CD14-positive monocyte (primary cell): ENCODE measurements around the gene ARMC10. TPM values are rescaled to one million over a fixed set of nuclear protein-coding genes. Genes with fewer than 3 reads are reported as not detected.

Source experiments
- DNase-seq, 3 donors: peaks; one replicate each; pipeline ENCODE4 v3.0.0-alpha.2; 2011 to 2022
- H2AFZ ChIP-seq: 2 replicates; pipeline ENCODE4 v1.6.0; 2012; ENCODE audit warnings: mild to moderate bottlenecking, low read depth, low read length, inconsistent platforms; ENCODE audit not compliant: insufficient read depth, poor library complexity, severe bottlenecking
- H3K27ac ChIP-seq, 2 donors: 1 replicate in 1 of 2; 2 replicates in 1 of 2; pipeline ENCODE4 v1.5.1; 2012 to 2013; ENCODE audit warnings: low read length in 2 of 2, control low read depth in 1 of 2, inconsistent platforms in 1 of 2, low read depth in 1 of 2, mild to moderate bottlenecking in 1 of 2
- H3K27me3 ChIP-seq, 2 donors: one replicate each; pipeline versions ENCODE4 v1.6.0 to v1.6.1; 2011 to 2013; ENCODE audit warnings: low read length in 2 of 2; ENCODE audit not compliant: control insufficient read depth in 2 of 2, insufficient read depth in 2 of 2
- H3K36me3 ChIP-seq, 2 donors: replicated peaks in 1 of 2; 1 replicate in 1 of 2; 2 replicates in 1 of 2; pipeline versions ENCODE4 v1.5.1 to v1.6.1; 2012 to 2013; ENCODE audit warnings: low read length in 2 of 2, control low read depth in 1 of 2, inconsistent platforms in 1 of 2, mild to moderate bottlenecking in 1 of 2; ENCODE audit not compliant: insufficient read depth in 2 of 2, control insufficient read depth in 1 of 2
- H3K4me1 ChIP-seq, 2 donors: 1 replicate in 1 of 2; 2 replicates in 1 of 2; pipeline versions ENCODE4 v1.5.1 to v1.6.1; 2012 to 2013; ENCODE audit warnings: low read length in 2 of 2, control low read depth in 1 of 2, inconsistent platforms in 1 of 2, mild to moderate bottlenecking in 1 of 2, moderate library complexity in 1 of 2; ENCODE audit not compliant: insufficient read depth in 2 of 2, control insufficient read depth in 1 of 2
- H3K4me2 ChIP-seq: replicated peaks from 2 replicates; pipeline ENCODE3; 2012; ENCODE audit warnings: low read length, moderate library complexity, mild to moderate bottlenecking; ENCODE audit not compliant: poor library complexity, severe bottlenecking; ENCODE audit errors: extremely low read depth
- H3K4me3 ChIP-seq, 3 experiments: fragments of 200-600 bp in 1 of 3; sonication (generic) in 1 of 3; replicated peaks in 1 of 3; 1 replicate in 2 of 3; 2 replicates in 1 of 3; pipeline ENCODE4 v1.5.1; 2011 to 2013; ENCODE audit warnings: low read length in 3 of 3, mild to moderate bottlenecking in 3 of 3, control low read depth in 2 of 3, low read depth in 2 of 3, inconsistent platforms in 1 of 3, moderate library complexity in 1 of 3
- H3K79me2 ChIP-seq: 2 replicates; pipeline ENCODE4 v1.6.0; 2012; ENCODE audit warnings: mild to moderate bottlenecking, control low read depth, inconsistent platforms, low read length, moderate library complexity; ENCODE audit not compliant: insufficient read depth
- H3K9ac ChIP-seq: 2 replicates; pipeline ENCODE4 v1.6.0; 2017; ENCODE audit warnings: low read length, mild to moderate bottlenecking; ENCODE audit not compliant: insufficient read depth, poor library complexity, severe bottlenecking
- H3K9me3 ChIP-seq, 2 donors: replicated peaks in 1 of 2; 1 replicate in 1 of 2; 2 replicates in 1 of 2; pipeline versions ENCODE4 v1.5.1 to v1.6.1; 2012 to 2013; ENCODE audit warnings: low read length in 2 of 2, control low read depth in 1 of 2; ENCODE audit not compliant: control insufficient read depth in 1 of 2, insufficient read depth in 1 of 2
- H4K20me1 ChIP-seq: 2 replicates; pipeline ENCODE4 v1.6.0; 2012; ENCODE audit warnings: mild to moderate bottlenecking, low read length, control low read depth, moderate library complexity; ENCODE audit not compliant: insufficient read depth
- H3K27ac Mint-ChIP-seq, 7 donors: one replicate each; pipeline ENCODE4 v1.8.0; 2020; ENCODE audit warnings: mild to moderate bottlenecking in 7 of 7, mixed read lengths in 7 of 7, moderate library complexity in 6 of 7, inconsistent platforms in 2 of 7
- H3K27me3 Mint-ChIP-seq, 3 donors: one replicate each; pipeline ENCODE4 v1.8.0; 2021 to 2022; ENCODE audit warnings: low read depth in 3 of 3, mild to moderate bottlenecking in 3 of 3, mixed read lengths in 3 of 3, moderate library complexity in 3 of 3, inconsistent platforms in 1 of 3
- H3K36me3 Mint-ChIP-seq, 2 donors: one replicate each; pipeline ENCODE4 v1.8.0; 2020; ENCODE audit warnings: mixed read lengths in 2 of 2, inconsistent platforms in 1 of 2, mild to moderate bottlenecking in 1 of 2
- H3K4me1 Mint-ChIP-seq: one replicate; pipeline ENCODE4 v1.8.0; 2020; ENCODE audit warnings: mild to moderate bottlenecking, mixed read lengths
- H3K4me3 Mint-ChIP-seq, 2 donors: one replicate each; pipeline ENCODE4 v1.8.0; 2020; ENCODE audit warnings: mild to moderate bottlenecking in 2 of 2, mixed read lengths in 2 of 2, moderate library complexity in 1 of 2
- H3K9me3 Mint-ChIP-seq, 7 donors: one replicate each; pipeline ENCODE4 v1.8.0; 2020 to 2022; ENCODE audit warnings: mixed read lengths in 7 of 7, mild to moderate bottlenecking in 6 of 7, moderate library complexity in 6 of 7, inconsistent platforms in 2 of 7
- CTCF ChIP-seq: fragments of 200-600 bp; IDR thresholded peaks from one replicate; pipeline ENCODE4 v1.8.0; 2022; ENCODE audit warnings: antibody characterized with exemption, mild to moderate bottlenecking
- WGBS: methylation state at CpG from one replicate; pipeline ENCODE4 v1.1.5; 2013; ENCODE audit warnings: missing lambda C conversion rate; ENCODE audit not compliant: insufficient coverage; 5-methylcytosine and 5-hydroxymethylcytosine counted together
- intact Hi-C, 2 donors: fragments of 100-400 bp; cut with micrococcal nuclease; formaldehyde crosslinking; loops; one replicate each; pipeline versions ENCODE4 v1.15.0 to v1.15.1; 2023
- polyA plus RNA-seq, 3 donors: library from polyadenylated mRNA; depleted of rRNA in 1 of 3; unstranded in 2 of 3; stranded (reverse) in 1 of 3; fragments of 300-500 nt in 2 of 3; fragments of >200 nt in 1 of 3; fragmentation: Illumina TruSeq in 2 of 3; gene quantifications; 1 replicate in 2 of 3; 2 replicates in 1 of 3; pipeline ENCODE4 v1.2.3, GENCODE V29; 2012 to 2021

ARMC10 gene
- polyA plus RNA-seq, 3 donors, result 15.4 to 60.1 (median 55.1) TPM

GRCh38 chr7:103124429-103124979, 49.6 kb downstream of the ARMC10 start:
- no peak for TF ChIP-seq CTCF
- H3K36me3 Mint-ChIP-seq, result peaks cover 44 to 54% of the 10 kb centered on the region in 2 donors

GRCh38 chr7:103127006-103127405, 52.1 kb downstream of the ARMC10 start:
- Mint-ChIP-seq H3K27ac (peak overlapping the region in 1 of 7 donors; percentile 58), H3K9me3 (no peaks in the 10 kb centered on the region), H3K27me3 (no peaks in the 10 kb centered on the region), H3K4me3 (no peak overlapping the region), H3K36me3 (peaks cover 29 to 33% of the 10 kb centered on the region in 2 donors), H3K4me1 (peaks cover 7% of the 10 kb centered on the region)
- Histone ChIP-seq H3K4me3 (no peak overlapping the region), H3K9ac (no peak overlapping the region), H3K9me3 (no peaks in the 10 kb centered on the region), H4K20me1 (no peaks in the 10 kb centered on the region), H2AFZ (no peak overlapping the region), H3K27ac (no peak overlapping the region), H3K4me1 (peaks cover 0 to 3% of the 10 kb centered on the region in 2 donors), H3K79me2 (no peaks in the 10 kb centered on the region), H3K4me2 (no peak overlapping the region), H3K36me3 (peaks cover 12 to 30% of the 10 kb centered on the region in 2 donors), H3K27me3 (no peaks in the 10 kb centered on the region)
- no peak for DNase-seq
- WGBS, result no CpG with 5 or more reads among the region's 2 CpGs
- intact Hi-C loops, result no loop called here
- TF ChIP-seq CTCF, result no peak

More at GRCh38 chr7:103124429-103124979, 49.6 kb downstream of the ARMC10 start:
- no peak for DNase-seq
- H2AFZ ChIP-seq, result no peak overlapping the region
- Mint-ChIP-seq H3K9me3 (no peaks in the 10 kb centered on the region), H3K27me3 (no peaks in the 10 kb centered on the region), H3K4me1 (peaks cover 2% of the 10 kb centered on the region), H3K27ac (peak overlapping the region in 1 of 7 donors; percentile 81), H3K4me3 (no peak overlapping the region)
- no peak overlapping the region for H3K4me3 ChIP-seq
- no peak overlapping the region for H3K4me2 ChIP-seq
- H4K20me1 ChIP-seq, result no peaks in the 10 kb centered on the region
- no peaks in the 10 kb centered on the region for H3K79me2 ChIP-seq
- H3K36me3 ChIP-seq, result peaks cover 33 to 52% of the 10 kb centered on the region in 2 donors
- no peaks in the 10 kb centered on the region for H3K9me3 ChIP-seq
- WGBS, result no CpG with 5 or more reads among the region's 6 CpGs
- intact Hi-C loops, result no loop called here
- peaks cover 0 to 3% of the 10 kb centered on the region in 2 donors for H3K4me1 ChIP-seq
- H3K27ac ChIP-seq, result no peak overlapping the region
- no peaks in the 10 kb centered on the region for H3K27me3 ChIP-seq
- no peak overlapping the region for H3K9ac ChIP-seq
